Measurements from ENCODE around the gene DMPK. TPM values are rescaled to one million over a fixed set of nuclear protein-coding genes. Genes with fewer than 3 reads are reported as not detected.
A peak's percentile ranks its signal among the peaks of the same experiment; 100 is the strongest.

DMPK gene
- total and polyA plus RNA-seq, 9 of the 15 experiments (the other 6 are each of a cell fraction or from before 2014, with no cell fraction given): 0.24 to 31.3 (median 7.3) TPM

DNA sequence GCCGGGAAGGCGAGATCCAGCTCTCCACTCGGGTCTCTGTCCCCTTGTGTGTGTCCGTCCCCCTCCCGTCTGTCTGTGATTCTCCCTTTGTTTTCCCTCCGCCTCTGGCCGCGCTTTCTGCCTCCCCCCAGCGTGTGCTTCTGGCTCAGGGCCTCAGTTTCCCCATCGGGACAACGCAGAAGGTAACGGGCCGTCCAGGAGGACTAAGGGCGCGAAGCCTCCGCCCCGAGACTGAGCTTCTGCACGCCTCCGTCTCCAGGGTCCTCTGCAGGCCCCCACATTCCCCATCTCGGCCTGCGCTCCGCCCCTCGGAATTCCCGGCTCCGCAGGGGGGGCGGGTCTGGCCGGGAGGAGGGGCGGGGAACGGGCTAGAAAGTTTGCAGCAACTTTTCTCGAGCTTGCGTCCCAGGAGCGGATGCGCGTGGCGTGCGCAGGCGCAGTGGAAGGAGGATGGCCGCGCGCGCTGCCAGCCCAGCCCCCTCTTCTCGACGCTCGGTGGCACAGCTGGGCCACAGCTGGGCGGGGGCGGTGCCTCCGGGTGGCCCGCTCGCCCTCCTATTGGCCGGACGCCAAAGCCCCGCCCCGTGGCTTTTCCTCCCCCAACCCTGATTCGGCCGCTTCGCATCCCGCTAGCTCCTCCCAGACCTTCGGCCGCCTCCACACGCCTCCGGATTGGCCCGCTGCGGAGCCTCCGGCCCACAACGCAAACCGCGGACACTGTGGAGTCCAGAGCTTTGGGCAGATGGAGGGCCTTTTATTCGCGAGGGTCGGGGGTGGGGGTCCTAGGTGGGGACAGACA is 13.1 kb downstream of the DMPK start, which contains the start of gene SIX5 (continued):
- TF ChIP-seq VEZF1 (CRISPR knock-in tag; IDR thresholded peaks at IDR 0.05): peak; percentile 92
- TF ChIP-seq BRD9 (IDR thresholded peaks at IDR 0.05; ENCODE audit: low read depth, partially characterized antibody): peak; percentile 85
- 0 out of 2 replicates have a peak, but pooled peaks have one; percentile 22 for TF ChIP-seq DPF2 (IDR thresholded peaks at IDR 0.05)
- TF ChIP-seq IRF2 (CRISPR knock-in tag; IDR thresholded peaks at IDR 0.05): no peak
- no peak for TF ChIP-seq ZNF282 (CRISPR knock-in tag; IDR thresholded peaks at IDR 0.05)
- peak; percentile 83 for TF ChIP-seq ATF7 (IDR thresholded peaks at IDR 0.05)
- TF ChIP-seq TOE1 (IDR thresholded peaks at IDR 0.05; ENCODE audit: borderline replicate concordance): peak; percentile 59; the same call in 1 of the 2 replicates
- no peak for TF ChIP-seq TOE1 (CRISPR knock-in tag; IDR thresholded peaks at IDR 0.05; ENCODE audit: borderline replicate concordance, low read depth)
- TF ChIP-seq HDAC2 (IDR thresholded peaks at IDR 0.05): 0 out of 2 replicates have a peak, but pooled peaks have one; percentile 56
- peak; percentile 98 for TF ChIP-seq CCNT2 (IDR thresholded peaks at IDR 0.05; ENCODE audit: borderline replicate concordance, extremely low read depth, insufficient read length, low read depth, low read length)
- peak in 1 of 2 experiments; percentile 80; a peak in 2 of 4 replicates for TF ChIP-seq HDAC1 (IDR thresholded peaks at IDR 0.05)
- TF ChIP-seq MED1 (CRISPR knock-in tag; IDR thresholded peaks at IDR 0.05; ENCODE audit: borderline replicate concordance): no peak
- peak; percentile 74; the same call in 1 of the 2 replicates for TF ChIP-seq ZBTB7A (IDR thresholded peaks at IDR 0.05; ENCODE audit: borderline replicate concordance, control insufficient read depth, low read depth, low read length)
- TF ChIP-seq CHD2 (IDR thresholded peaks at IDR 0.05; ENCODE audit: low read depth, low read length): peak; percentile 71
- 0 out of 2 replicates have a peak, but pooled peaks have one; percentile 18 for TF ChIP-seq E2F4 (CRISPR knock-in tag; IDR thresholded peaks at IDR 0.05; ENCODE audit: low read depth)
- peak; percentile 55 for TF ChIP-seq FOS (IDR thresholded peaks at IDR 0.05; ENCODE audit: extremely low read depth, insufficient read length)
- no peak for TF ChIP-seq EZH2 (IDR thresholded peaks at IDR 0.05; ENCODE audit: borderline replicate concordance, low read depth, low read length)
- no peak for TF ChIP-seq CHD1 (IDR thresholded peaks at IDR 0.05; ENCODE audit: low read length)
- TF ChIP-seq TARDBP (IDR thresholded peaks at IDR 0.05): no peak
- TF ChIP-seq MAX (CRISPR knock-in tag; IDR thresholded peaks at IDR 0.05): peak; percentile 85
- TF ChIP-seq HEY1 (CRISPR knock-in tag; IDR thresholded peaks at IDR 0.05; ENCODE audit: borderline replicate concordance): 0 out of 2 replicates have a peak, but pooled peaks have one; percentile 23
- no peak for TF ChIP-seq ZNF184 (CRISPR knock-in tag; IDR thresholded peaks at IDR 0.05)
- no peak for TF ChIP-seq CBX1 (IDR thresholded peaks at IDR 0.05; ENCODE audit: low read depth)
- peak; percentile 92; the same call in 1 of the 2 replicates for TF ChIP-seq POLR2AphosphoS2 (IDR thresholded peaks at IDR 0.05; ENCODE audit: low read length)
- TF ChIP-seq ELF4 (CRISPR knock-in tag; IDR thresholded peaks at IDR 0.05): 0 out of 2 replicates have a peak, but pooled peaks have one; percentile 9

Data from K562 (cell line).